RWPE2 (cell line): ENCODE measurements around the gene CD320.
"Not testable (repeated sequence)": the region's sequence is repeated elsewhere in the genome, so short reads cannot be mapped to it uniquely, and the experiment has no call there.

Source experiments
- ATAC-seq: fragments of 200-7000 bp; cut with Tn5 transposase; 3 replicates; pipeline ENCODE4 v1.9.1; 2021; ENCODE audit warnings: low read depth
- DNase-seq: peaks from one replicate; pipeline ENCODE4 v3.0.0-alpha.2; 2020; ENCODE audit warnings: low spot score
- H3K27ac ChIP-seq: fragments of 450-650 bp; 2 replicates; pipeline ENCODE4 v1.5.1; 2017; ENCODE audit warnings: mild to moderate bottlenecking; ENCODE audit not compliant: poor library complexity, severe bottlenecking
- H3K27me3 ChIP-seq: fragments of 250-450 bp; sonication (Bioruptor Pico); 2 replicates; pipeline ENCODE4 v1.5.1; 2021; ENCODE audit warnings: mild to moderate bottlenecking, moderate library complexity; ENCODE audit not compliant: insufficient read depth, poor library complexity, severe bottlenecking
- H3K36me3 ChIP-seq: fragments of 250-450 bp; sonication (Bioruptor Pico); 2 replicates; pipeline ENCODE4 v1.5.1; 2020; ENCODE audit warnings: low read depth, mild to moderate bottlenecking, moderate library complexity
- H3K4me1 ChIP-seq: fragments of 250-450 bp; sonication (Bioruptor Pico); 2 replicates; pipeline ENCODE4 v1.5.1; 2021; ENCODE audit warnings: mild to moderate bottlenecking, moderate library complexity; ENCODE audit not compliant: insufficient read depth, poor library complexity, severe bottlenecking
- H3K4me3 ChIP-seq: fragments of 250-450 bp; sonication (Bioruptor Pico); 2 replicates; pipeline ENCODE4 v1.5.1; 2021; ENCODE audit warnings: mild to moderate bottlenecking, moderate library complexity; ENCODE audit not compliant: severe bottlenecking
- H3K9me3 ChIP-seq: fragments of 250-450 bp; sonication (Bioruptor Pico); 2 replicates; pipeline ENCODE4 v1.5.1; 2021; ENCODE audit warnings: mild to moderate bottlenecking, moderate library complexity; ENCODE audit not compliant: severe bottlenecking
- TF ChIP-seq, protein P1 (sequence below): fragments of 450-650 bp; IDR thresholded peaks from one replicate; pipeline ENCODE4 v1.5.1; 2017; ENCODE audit warnings: mild to moderate bottlenecking, moderate library complexity; ENCODE audit not compliant: poor library complexity, severe bottlenecking

The CD320 gene

DNA sequence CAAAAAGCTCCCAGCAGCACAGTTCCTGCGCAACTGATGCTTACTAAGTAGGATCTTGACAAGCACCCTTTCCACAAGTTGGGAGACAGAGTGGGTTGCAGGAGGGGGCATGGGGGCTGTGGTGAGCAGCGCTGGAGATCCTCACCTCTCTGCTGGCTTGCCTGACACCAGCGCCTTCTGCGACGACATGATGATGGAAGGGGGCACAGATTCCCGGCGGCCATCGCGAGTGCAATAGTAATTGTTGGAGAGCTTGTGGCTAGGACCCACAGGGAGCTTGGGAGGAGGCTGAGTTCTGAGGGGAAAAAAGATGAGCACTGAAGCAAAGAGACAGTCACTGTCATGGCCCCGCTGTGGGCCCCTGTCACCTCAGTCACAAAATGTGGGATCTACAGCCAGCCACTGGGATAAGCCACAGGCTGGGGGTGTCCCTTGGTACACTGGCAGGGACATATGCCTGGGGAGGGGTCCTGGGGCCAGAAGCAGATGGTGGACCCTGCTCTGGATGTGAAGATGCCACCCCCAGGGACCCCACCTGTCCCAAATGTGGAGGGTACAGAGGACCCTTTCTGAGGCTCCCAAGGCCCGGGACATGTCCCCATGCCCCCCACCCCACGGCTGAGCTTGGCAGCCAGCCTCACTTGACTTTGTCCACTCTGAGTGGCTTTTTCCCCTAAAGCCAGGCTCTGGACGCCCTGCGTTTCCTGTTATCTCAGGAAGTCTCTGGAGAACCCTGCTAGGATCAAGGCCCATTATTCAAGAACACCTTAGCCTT, 8.4 kb upstream of the CD320 start:
- no peaks in the 10 kb centered on the region for H3K9me3 ChIP-seq
- no peak overlapping the region for H3K27ac ChIP-seq
- TF ChIP-seq, protein P1, sequence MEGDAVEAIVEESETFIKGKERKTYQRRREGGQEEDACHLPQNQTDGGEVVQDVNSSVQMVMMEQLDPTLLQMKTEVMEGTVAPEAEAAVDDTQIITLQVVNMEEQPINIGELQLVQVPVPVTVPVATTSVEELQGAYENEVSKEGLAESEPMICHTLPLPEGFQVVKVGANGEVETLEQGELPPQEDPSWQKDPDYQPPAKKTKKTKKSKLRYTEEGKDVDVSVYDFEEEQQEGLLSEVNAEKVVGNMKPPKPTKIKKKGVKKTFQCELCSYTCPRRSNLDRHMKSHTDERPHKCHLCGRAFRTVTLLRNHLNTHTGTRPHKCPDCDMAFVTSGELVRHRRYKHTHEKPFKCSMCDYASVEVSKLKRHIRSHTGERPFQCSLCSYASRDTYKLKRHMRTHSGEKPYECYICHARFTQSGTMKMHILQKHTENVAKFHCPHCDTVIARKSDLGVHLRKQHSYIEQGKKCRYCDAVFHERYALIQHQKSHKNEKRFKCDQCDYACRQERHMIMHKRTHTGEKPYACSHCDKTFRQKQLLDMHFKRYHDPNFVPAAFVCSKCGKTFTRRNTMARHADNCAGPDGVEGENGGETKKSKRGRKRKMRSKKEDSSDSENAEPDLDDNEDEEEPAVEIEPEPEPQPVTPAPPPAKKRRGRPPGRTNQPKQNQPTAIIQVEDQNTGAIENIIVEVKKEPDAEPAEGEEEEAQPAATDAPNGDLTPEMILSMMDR = no peak
- H3K4me1 ChIP-seq = peaks cover 9% of the 10 kb centered on the region
- no peaks in the 10 kb centered on the region for H3K27me3 ChIP-seq
- no peak overlapping the region for H3K4me3 ChIP-seq
- no peak for DNase-seq
- no peak for ATAC-seq
- peaks cover 52% of the 10 kb centered on the region for H3K36me3 ChIP-seq

DNA sequence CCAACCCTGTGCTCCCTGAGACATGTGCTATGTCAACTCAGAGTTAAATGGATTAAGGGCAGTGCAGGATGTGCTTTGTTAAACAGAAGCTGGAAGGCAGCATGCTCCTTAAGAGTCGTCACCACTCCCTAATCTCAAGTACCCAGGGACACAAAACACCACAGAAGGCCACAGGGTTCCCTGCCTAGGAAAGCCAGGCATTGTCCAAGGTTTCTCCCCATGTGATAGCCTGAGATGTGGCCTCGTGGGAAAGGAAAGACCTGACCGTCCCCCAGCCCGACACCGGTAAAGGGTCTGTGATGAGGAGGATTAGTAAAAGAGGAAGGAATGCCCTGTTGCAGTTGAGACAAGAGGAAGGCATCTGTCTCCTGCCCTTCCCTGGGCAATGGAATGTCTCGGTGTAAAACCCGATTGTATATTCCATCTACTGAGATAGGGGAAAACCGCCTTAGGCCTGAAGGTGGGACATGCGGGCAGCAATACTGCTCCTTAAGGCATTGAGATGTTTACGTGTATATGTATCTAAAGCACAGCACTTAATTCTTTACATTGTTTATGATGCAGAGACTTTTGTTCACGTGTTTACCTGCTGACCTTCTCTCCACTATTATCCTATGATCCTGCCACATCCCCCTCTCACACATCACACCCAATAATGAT, 7.0 kb upstream of the CD320 start:
- H3K27ac ChIP-seq, H3K4me3 ChIP-seq, H3K4me1 ChIP-seq, H3K9me3 ChIP-seq, H3K27me3 ChIP-seq, ATAC-seq: not testable (repeated sequence)
- DNase-seq = peak; percentile 7
- peaks cover 63% of the 10 kb centered on the region for H3K36me3 ChIP-seq

DNA sequence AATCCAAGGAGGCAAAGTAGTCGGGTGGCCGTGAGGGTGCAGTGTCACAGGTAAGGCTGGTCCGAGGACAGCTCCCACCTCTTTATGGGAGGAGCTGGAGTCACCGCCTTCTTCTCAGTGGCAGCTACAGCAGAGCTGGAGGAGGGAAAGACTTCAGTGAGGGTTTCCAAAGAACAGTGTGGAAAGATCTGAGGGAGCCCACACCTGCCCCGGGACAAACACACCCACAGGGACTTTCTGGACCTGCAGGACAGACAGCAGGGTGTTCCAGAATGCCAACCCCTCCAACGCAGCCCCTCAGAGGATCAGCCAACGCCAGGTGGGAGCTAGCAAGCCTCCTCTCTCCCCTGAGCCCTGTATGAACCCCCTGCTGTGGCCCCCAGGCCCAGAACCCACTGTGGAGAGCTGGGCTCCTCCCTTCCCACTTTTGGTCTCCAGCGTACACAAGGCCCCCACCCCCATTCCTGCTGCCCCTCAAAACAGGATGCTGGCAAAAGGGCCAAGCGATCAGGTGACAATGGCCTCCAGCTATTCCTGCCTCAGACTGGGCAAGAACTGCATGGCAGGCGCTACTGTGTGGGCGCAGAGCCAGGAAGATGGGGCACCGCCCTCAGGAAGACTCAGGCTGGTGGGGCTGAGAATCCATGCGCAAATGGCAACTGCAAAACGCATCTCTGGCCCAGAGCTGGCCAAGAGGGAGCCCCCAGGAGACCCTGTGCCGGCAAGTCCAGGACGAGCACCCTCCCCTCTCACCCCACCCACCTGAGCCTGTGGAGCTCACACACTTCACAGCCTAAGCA, 3.5 kb upstream of the CD320 start:
- TF ChIP-seq, protein P1 = no peak
- peaks cover 2% of the 10 kb centered on the region for H3K4me1 ChIP-seq
- peak; percentile 33 for DNase-seq
- H3K27ac ChIP-seq = no peak overlapping the region
- H3K27me3 ChIP-seq = no peaks in the 10 kb centered on the region
- H3K36me3 ChIP-seq = peaks cover 57% of the 10 kb centered on the region
- H3K4me3 ChIP-seq = no peak overlapping the region
- H3K9me3 ChIP-seq = no peaks in the 10 kb centered on the region
- ATAC-seq = no peak

DNA sequence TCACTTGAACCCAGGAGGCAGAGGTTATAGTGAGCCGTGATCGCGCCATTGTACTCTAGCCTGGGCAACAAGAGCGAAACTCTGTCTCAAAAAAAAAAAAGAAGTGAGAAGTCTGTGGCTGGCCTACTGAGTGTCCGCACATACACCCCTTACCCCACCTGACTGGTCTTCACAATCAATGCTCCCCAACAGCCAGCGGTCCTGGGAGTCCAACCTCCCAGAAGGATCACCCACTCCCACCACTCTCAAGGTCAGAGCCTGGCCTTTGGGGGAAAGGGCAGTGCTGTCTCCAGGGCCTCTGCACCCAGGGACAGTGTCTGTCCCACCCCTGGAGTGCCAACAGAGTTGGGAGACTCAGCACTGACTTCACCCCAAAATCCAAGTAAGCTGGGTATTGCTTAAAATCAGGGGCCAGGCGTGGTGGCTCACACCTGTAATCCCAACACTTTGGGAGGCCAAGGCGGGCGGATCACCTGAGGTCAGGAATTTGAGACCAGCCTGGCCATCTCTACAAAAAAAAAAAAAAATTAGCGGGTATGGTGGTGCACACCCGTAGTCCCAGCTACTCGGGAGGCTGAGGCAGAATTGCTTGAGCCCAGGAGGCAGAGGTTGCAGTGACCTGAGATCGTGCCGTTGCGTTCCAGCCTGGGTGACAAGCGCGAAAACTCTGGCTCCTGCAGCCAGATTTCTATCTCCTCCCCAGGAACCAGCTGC, 2.3 kb upstream of the CD320 start:
- no peaks in the 10 kb centered on the region for H3K9me3 ChIP-seq

More for the DNA sequence above, 2.3 kb upstream of the CD320 start:
- H3K4me1 ChIP-seq = peaks cover 3% of the 10 kb centered on the region
- peaks cover 47% of the 10 kb centered on the region for H3K36me3 ChIP-seq
- H3K4me3 ChIP-seq = no peak overlapping the region
- no peaks in the 10 kb centered on the region for H3K27me3 ChIP-seq
- ATAC-seq (no peak), DNase-seq (peak; percentile 13)
- TF ChIP-seq, protein P1 = no peak
- no peak overlapping the region for H3K27ac ChIP-seq
